NB4 (cell line): ENCODE results near the gene KDM4B.

Experiments used
- CTCF ChIP-seq: IDR thresholded peaks from one replicate; pipeline ENCODE4 v1.5.1; 2012; ENCODE audit warnings: low read depth, low read length
- POLR2A ChIP-seq: IDR thresholded peaks from 2 replicates; pipeline ENCODE4 v1.6.1; 2011; ENCODE audit warnings: mild to moderate bottlenecking; ENCODE audit not compliant: insufficient read length; ENCODE audit errors: extremely low read depth

- TF ChIP-seq CTCF (no peak), POLR2A (no peak)
Measured at GRCh38 chr19:5122121-5122400, 153.1 kb downstream of the KDM4B start.
